Measurements from ENCODE around the gene FRK.

DNA sequence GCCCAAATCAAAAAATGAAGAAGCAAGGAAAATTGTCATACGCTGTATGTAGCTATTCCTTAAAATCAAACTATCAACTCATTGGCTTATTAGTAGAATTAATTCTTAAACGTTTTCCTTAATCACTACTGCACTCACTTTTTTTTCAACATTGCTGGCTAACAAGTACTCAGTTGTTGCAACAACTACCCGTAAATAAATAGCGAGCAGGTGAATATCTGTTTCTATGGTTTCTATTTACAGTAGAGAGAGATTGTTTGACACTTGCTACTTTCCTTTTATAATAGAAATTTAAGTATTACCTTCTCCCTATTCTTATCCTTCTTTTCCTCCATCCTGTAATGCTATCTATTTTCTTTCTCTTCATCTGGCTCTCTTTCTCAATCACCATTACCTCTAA lies 25.1 kb downstream of the FRK start:
- TF ChIP-seq, protein P1, sequence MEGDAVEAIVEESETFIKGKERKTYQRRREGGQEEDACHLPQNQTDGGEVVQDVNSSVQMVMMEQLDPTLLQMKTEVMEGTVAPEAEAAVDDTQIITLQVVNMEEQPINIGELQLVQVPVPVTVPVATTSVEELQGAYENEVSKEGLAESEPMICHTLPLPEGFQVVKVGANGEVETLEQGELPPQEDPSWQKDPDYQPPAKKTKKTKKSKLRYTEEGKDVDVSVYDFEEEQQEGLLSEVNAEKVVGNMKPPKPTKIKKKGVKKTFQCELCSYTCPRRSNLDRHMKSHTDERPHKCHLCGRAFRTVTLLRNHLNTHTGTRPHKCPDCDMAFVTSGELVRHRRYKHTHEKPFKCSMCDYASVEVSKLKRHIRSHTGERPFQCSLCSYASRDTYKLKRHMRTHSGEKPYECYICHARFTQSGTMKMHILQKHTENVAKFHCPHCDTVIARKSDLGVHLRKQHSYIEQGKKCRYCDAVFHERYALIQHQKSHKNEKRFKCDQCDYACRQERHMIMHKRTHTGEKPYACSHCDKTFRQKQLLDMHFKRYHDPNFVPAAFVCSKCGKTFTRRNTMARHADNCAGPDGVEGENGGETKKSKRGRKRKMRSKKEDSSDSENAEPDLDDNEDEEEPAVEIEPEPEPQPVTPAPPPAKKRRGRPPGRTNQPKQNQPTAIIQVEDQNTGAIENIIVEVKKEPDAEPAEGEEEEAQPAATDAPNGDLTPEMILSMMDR (optimal IDR thresholded peaks at IDR 0.05 in 1 of 3, IDR thresholded peaks at IDR 0.05 in 1 of 3, conservative IDR thresholded peaks at IDR 0.05 in 1 of 3; ENCODE audit: extremely low read depth in 1 of 3, insufficient read depth in 2 of 3, low read length in 3 of 3), result no peak
- TF ChIP-seq EZH2 (IDR thresholded peaks at IDR 0.05; ENCODE audit: low read length), result no peak

All from keratinocyte (primary cell).